HG03439 (cell line): ENCODE data around the gene CEP350.
"Not testable (repeated sequence)": the region's sequence is repeated elsewhere in the genome, so short reads cannot be mapped to it uniquely, and the experiment has no call there.

Source experiments
- ATAC-seq: cut with Tn5 transposase; IDR thresholded peaks from one replicate; pipeline ENCODE4 v1.9.1; 2021; ENCODE audit warnings: mild to moderate bottlenecking, moderate library complexity; ENCODE audit not compliant: unreplicated experiment

CEP350 gene

GRCh38 chr1:179938752-179939151 lies 15.9 kb upstream of the CEP350 start:
- ATAC-seq, result no peak

- no peak for ATAC-seq
Observed at GRCh38 chr1:179939941-179940340, 14.7 kb upstream of the CEP350 start.

GRCh38 chr1:179941454-179941853 lies 13.2 kb upstream of the CEP350 start:
- ATAC-seq, result no peak

GRCh38 chr1:179950651-179951050 lies 4.0 kb upstream of the CEP350 start:
- no peak for ATAC-seq

- no peak for ATAC-seq
Observed at GRCh38 chr1:179951383-179952144, 3.0 kb upstream of the CEP350 start.

- no peak for ATAC-seq
Observed at GRCh38 chr1:179952186-179952585, 2.4 kb upstream of the CEP350 start.

GRCh38 chr1:179953974-179954492 lies 577 bp upstream of the CEP350 start:
- ATAC-seq, result peak; percentile 36

- peak; percentile 3 for ATAC-seq
Observed at GRCh38 chr1:179955287-179955680, 674 bp downstream of the CEP350 start.

GRCh38 chr1:179955731-179956130 lies 1.1 kb downstream of the CEP350 start:
- no peak for ATAC-seq

GRCh38 chr1:179958359-179958758 lies 3.7 kb downstream of the CEP350 start:
- no peak for ATAC-seq

GRCh38 chr1:179962168-179962567 lies 7.6 kb downstream of the CEP350 start:
- ATAC-seq, result not testable (repeated sequence)

GRCh38 chr1:179966551-179966950 lies 11.9 kb downstream of the CEP350 start:
- ATAC-seq, result no peak

GRCh38 chr1:179968284-179968993 lies 13.8 kb downstream of the CEP350 start:
- ATAC-seq, result no peak

GRCh38 chr1:179968994-179969919 lies 14.6 kb downstream of the CEP350 start:
- no peak for ATAC-seq

- no peak for ATAC-seq
Observed at GRCh38 chr1:179969962-179970361, 15.4 kb downstream of the CEP350 start.

GRCh38 chr1:179971563-179972496 lies 17.2 kb downstream of the CEP350 start:
- no peak for ATAC-seq

- no peak for ATAC-seq
Observed at GRCh38 chr1:179973198-179974110, 18.8 kb downstream of the CEP350 start.

- ATAC-seq, result no peak
Observed at GRCh38 chr1:179976970-179977651, 22.5 kb downstream of the CEP350 start.
